Measurements from ENCODE around the gene SCN3A. TPM values are rescaled to one million over a fixed set of nuclear protein-coding genes. Genes with fewer than 3 reads are reported as not detected.

The SCN3A gene
- total and polyA plus RNA-seq, 5 donors = 0.26 to 0.85 (median 0.54) TPM

- H3K27me3 ChIP-seq (ENCODE audit: control insufficient read depth, insufficient read depth) = no peaks in the 10 kb centered on the region
- H3K4me3 ChIP-seq (ENCODE audit: low read length) = no peak overlapping the region
- H3K9me3 ChIP-seq (ENCODE audit: control insufficient read depth, low read length) = no peaks in the 10 kb centered on the region
- no peak overlapping the region for H3K27ac ChIP-seq (ENCODE audit: low read length)
- intact Hi-C loops (cut with DNase I) = no loop called here
- WGBS = 26% methylated on average over 4 of the region's 4 CpGs
- no peaks in the 10 kb centered on the region for H3K4me1 ChIP-seq (ENCODE audit: control insufficient read depth, insufficient read depth, low read length)
- DNase-seq = no peak
- no peak for ATAC-seq
These were observed 91.7 kb downstream of the SCN3A start for GRCh38 chr2:165112133-165112573.

DNA sequence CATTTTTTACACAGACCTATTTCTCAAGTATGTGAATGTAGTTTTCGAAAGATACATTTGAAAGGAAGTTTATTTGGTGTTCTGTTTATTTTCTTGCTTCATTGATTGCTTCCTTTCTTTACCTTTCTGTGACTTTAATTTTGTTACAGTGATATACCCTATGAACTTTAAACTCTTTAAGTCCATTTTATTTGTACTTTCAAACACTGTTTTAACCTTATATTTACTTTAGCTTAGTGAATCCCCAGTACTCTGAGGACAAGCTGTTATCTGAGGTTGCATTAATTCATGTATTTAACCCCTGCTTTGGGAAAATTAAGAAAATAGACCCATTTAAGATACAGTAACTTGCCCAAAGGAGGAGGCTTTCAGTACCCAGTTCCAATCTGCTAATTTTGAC, 93.5 kb downstream of the SCN3A start:
- intact Hi-C loops (cut with DNase I) = no loop called here
- Histone ChIP-seq H3K4me3 (ENCODE audit: low read length) (no peak overlapping the region), H3K27ac (ENCODE audit: low read length) (no peak overlapping the region), H3K4me1 (ENCODE audit: control insufficient read depth, insufficient read depth, low read length) (no peaks in the 10 kb centered on the region), H3K27me3 (ENCODE audit: control insufficient read depth, insufficient read depth) (no peaks in the 10 kb centered on the region), H3K9me3 (ENCODE audit: control insufficient read depth, low read length) (no peaks in the 10 kb centered on the region)
- no peak for DNase-seq
- no peak for ATAC-seq
- 83% methylated on average over 1 of the region's 1 CpG for WGBS

- ATAC-seq = no peak
- DNase-seq = no peak
- H3K27ac ChIP-seq (ENCODE audit: low read length) = no peak overlapping the region
- intact Hi-C loops (cut with DNase I) = no loop called here
- no peaks in the 10 kb centered on the region for H3K4me1 ChIP-seq (ENCODE audit: control insufficient read depth, insufficient read depth, low read length)
- H3K9me3 ChIP-seq (ENCODE audit: control insufficient read depth, low read length) = no peaks in the 10 kb centered on the region
- H3K4me3 ChIP-seq (ENCODE audit: low read length) = no peak overlapping the region
- no peaks in the 10 kb centered on the region for H3K27me3 ChIP-seq (ENCODE audit: control insufficient read depth, insufficient read depth)
- WGBS = 44% methylated on average over 5 of the region's 5 CpGs
These were observed 93.9 kb downstream of the SCN3A start for GRCh38 chr2:165109915-165110314.

DNA sequence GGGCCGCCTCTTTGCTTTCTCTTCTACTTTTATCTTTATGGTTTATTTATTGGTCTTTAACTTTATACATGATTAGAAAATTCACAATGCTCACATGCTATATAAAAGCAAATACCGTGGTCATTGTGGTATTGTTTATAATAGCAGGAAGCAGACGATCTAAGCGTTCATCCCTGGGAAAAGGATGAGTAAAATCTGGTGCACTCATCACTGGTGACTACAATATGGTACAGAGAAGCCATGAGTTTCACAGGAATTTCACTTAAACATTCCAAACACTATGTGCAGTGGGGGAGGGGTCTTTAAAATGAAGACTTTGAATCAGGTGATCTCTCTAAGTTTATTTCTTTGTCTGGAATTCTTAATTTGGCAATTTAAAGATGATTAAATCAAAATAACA, 97.9 kb downstream of the SCN3A start:
- no peak overlapping the region for H3K4me3 ChIP-seq (ENCODE audit: low read length)
- H3K27ac ChIP-seq (ENCODE audit: low read length) = no peak overlapping the region
- intact Hi-C loops (cut with DNase I) = no loop called here
- DNase-seq (no peak), ATAC-seq (no peak)
- H3K4me1 ChIP-seq (ENCODE audit: control insufficient read depth, insufficient read depth, low read length) = no peaks in the 10 kb centered on the region
- no peaks in the 10 kb centered on the region for H3K27me3 ChIP-seq (ENCODE audit: control insufficient read depth, insufficient read depth)
- 57% methylated on average over 4 of the region's 4 CpGs for WGBS
- no peaks in the 10 kb centered on the region for H3K9me3 ChIP-seq (ENCODE audit: control insufficient read depth, low read length)

GRCh38 chr2:165087933-165088901, 115.6 kb downstream of the SCN3A start:
- H3K27me3 ChIP-seq (ENCODE audit: control insufficient read depth, insufficient read depth) = no peaks in the 10 kb centered on the region
- no peaks in the 10 kb centered on the region for H3K4me1 ChIP-seq (ENCODE audit: control insufficient read depth, insufficient read depth, low read length)
- no peak overlapping the region for H3K4me3 ChIP-seq (ENCODE audit: low read length)
- WGBS = 71% methylated on average over 2 of the region's 2 CpGs
- DNase-seq (no peak), ATAC-seq (no peak)
- no peak overlapping the region for H3K27ac ChIP-seq (ENCODE audit: low read length)
- H3K9me3 ChIP-seq (ENCODE audit: control insufficient read depth, low read length) = no peaks in the 10 kb centered on the region
- intact Hi-C loops (cut with DNase I) = no loop called here

GRCh38 chr2:165086337-165086736, 117.5 kb downstream of the SCN3A start:
- Histone ChIP-seq H3K27me3 (ENCODE audit: control insufficient read depth, insufficient read depth) (no peaks in the 10 kb centered on the region), H3K4me1 (ENCODE audit: control insufficient read depth, insufficient read depth, low read length) (no peaks in the 10 kb centered on the region), H3K9me3 (ENCODE audit: control insufficient read depth, low read length) (no peaks in the 10 kb centered on the region), H3K27ac (ENCODE audit: low read length) (no peak overlapping the region), H3K4me3 (ENCODE audit: low read length) (no peak overlapping the region)
- WGBS = 94% methylated on average over 2 of the region's 2 CpGs
- no peak for DNase-seq
- no peak for ATAC-seq
- intact Hi-C loops (cut with DNase I) = no loop called here

DNA sequence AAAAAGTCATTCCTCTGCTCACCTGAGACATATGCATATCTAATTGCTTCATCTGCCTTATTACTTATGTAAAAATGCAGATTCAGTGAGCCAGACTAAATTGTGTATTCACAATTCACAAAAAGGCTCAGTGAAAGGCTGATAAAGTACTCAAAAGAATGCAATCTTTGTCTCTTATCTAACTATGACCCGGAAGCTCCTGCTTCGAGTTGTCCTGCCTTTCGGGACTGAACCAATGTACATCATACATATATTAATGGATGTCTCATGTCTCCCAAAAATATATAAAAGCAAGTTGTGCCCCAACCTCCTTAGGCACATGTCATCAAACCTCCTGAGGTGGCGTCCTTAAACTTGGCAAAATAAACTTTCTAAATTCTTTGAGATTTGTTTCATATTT, 120.5 kb downstream of the SCN3A start:
- ATAC-seq (no peak), DNase-seq (no peak)
- Histone ChIP-seq H3K9me3 (ENCODE audit: control insufficient read depth, low read length) (no peaks in the 10 kb centered on the region), H3K4me3 (ENCODE audit: low read length) (no peak overlapping the region), H3K4me1 (ENCODE audit: control insufficient read depth, insufficient read depth, low read length) (no peaks in the 10 kb centered on the region), H3K27me3 (ENCODE audit: control insufficient read depth, insufficient read depth) (no peaks in the 10 kb centered on the region), H3K27ac (ENCODE audit: low read length) (no peak overlapping the region)
- WGBS = 71% methylated on average over 4 of the region's 4 CpGs
- intact Hi-C loops (cut with DNase I) = no loop called here

DNA sequence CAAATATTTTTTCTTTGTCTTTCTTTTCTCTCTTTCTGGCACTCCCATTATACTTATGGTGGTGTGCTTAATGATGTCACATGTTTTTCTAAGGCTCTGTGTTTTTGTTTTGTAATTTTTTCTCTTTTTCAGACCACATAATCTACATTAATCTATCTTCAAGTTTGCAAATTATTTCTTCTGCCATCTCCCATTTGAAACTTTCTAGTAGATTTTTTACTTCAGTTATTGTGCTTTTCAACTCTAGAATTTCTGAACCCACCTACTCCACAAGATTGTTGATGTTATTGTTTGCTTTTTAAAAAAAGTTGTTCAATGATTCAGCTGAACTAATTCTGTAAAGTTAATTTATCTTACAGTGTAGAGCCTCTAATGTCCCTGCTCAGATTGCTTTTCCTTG, 121.4 kb downstream of the SCN3A start:
- ATAC-seq (no peak), DNase-seq (no peak)
- intact Hi-C loops (cut with DNase I) = no loop called here
- no peak overlapping the region for H3K27ac ChIP-seq (ENCODE audit: low read length)
- no peaks in the 10 kb centered on the region for H3K9me3 ChIP-seq (ENCODE audit: control insufficient read depth, low read length)
- no peak overlapping the region for H3K4me3 ChIP-seq (ENCODE audit: low read length)
- H3K27me3 ChIP-seq (ENCODE audit: control insufficient read depth, insufficient read depth) = no peaks in the 10 kb centered on the region
- no peaks in the 10 kb centered on the region for H3K4me1 ChIP-seq (ENCODE audit: control insufficient read depth, insufficient read depth, low read length)

DNA sequence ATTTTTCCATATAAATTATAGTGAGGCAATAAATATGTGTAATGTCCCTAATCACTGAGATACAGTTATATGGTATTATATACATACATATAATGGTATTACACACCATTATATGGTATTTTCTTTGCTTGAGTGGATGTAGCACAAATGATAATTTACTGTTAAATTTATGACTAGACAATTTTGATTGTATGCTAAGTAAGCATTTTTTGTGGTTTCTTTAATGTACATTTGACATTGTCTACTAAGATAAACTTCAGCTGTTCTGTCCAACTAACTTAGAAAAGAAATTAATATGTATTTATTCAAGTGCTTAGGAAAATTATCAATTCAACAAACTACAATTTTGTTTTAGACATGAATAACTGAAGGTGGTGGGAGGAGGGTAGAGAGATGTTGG, 122.6 kb downstream of the SCN3A start:
- intact Hi-C loops (cut with DNase I) = no loop called here
- Histone ChIP-seq H3K4me1 (ENCODE audit: control insufficient read depth, insufficient read depth, low read length) (no peaks in the 10 kb centered on the region), H3K4me3 (ENCODE audit: low read length) (no peak overlapping the region), H3K27ac (ENCODE audit: low read length) (no peak overlapping the region), H3K9me3 (ENCODE audit: control insufficient read depth, low read length) (no peaks in the 10 kb centered on the region), H3K27me3 (ENCODE audit: control insufficient read depth, insufficient read depth) (no peaks in the 10 kb centered on the region)
- DNase-seq (no peak), ATAC-seq (no peak)

GRCh38 chr2:165079432-165079831, 124.4 kb downstream of the SCN3A start:
- Histone ChIP-seq H3K27ac (ENCODE audit: low read length) (no peak overlapping the region), H3K27me3 (ENCODE audit: control insufficient read depth, insufficient read depth) (no peaks in the 10 kb centered on the region), H3K4me3 (ENCODE audit: low read length) (no peak overlapping the region), H3K9me3 (ENCODE audit: control insufficient read depth, low read length) (no peaks in the 10 kb centered on the region), H3K4me1 (ENCODE audit: control insufficient read depth, insufficient read depth, low read length) (no peaks in the 10 kb centered on the region)
- 57% methylated on average over 4 of the region's 4 CpGs for WGBS
- ATAC-seq = no peak
- intact Hi-C loops (cut with DNase I) = no loop called here
- no peak for DNase-seq

GRCh38 chr2:165078913-165079312, 124.9 kb downstream of the SCN3A start:
- intact Hi-C loops (cut with DNase I) = no loop called here
- Histone ChIP-seq H3K9me3 (ENCODE audit: control insufficient read depth, low read length) (no peaks in the 10 kb centered on the region), H3K27me3 (ENCODE audit: control insufficient read depth, insufficient read depth) (no peaks in the 10 kb centered on the region), H3K4me3 (ENCODE audit: low read length) (no peak overlapping the region), H3K27ac (ENCODE audit: low read length) (no peak overlapping the region), H3K4me1 (ENCODE audit: control insufficient read depth, insufficient read depth, low read length) (no peaks in the 10 kb centered on the region)
- no peak for DNase-seq
- no peak for ATAC-seq

GRCh38 chr2:165074884-165075283, 129.0 kb downstream of the SCN3A start:
- Histone ChIP-seq H3K27ac (ENCODE audit: low read length) (no peak overlapping the region), H3K4me1 (ENCODE audit: control insufficient read depth, insufficient read depth, low read length) (no peaks in the 10 kb centered on the region), H3K4me3 (ENCODE audit: low read length) (no peak overlapping the region), H3K27me3 (ENCODE audit: control insufficient read depth, insufficient read depth) (no peaks in the 10 kb centered on the region), H3K9me3 (ENCODE audit: control insufficient read depth, low read length) (no peaks in the 10 kb centered on the region)
- ATAC-seq (no peak), DNase-seq (no peak)
- intact Hi-C loops (cut with DNase I) = no loop called here
